Left lung (tissue), 10 donors: Measurements from ENCODE around the gene FMN1. TPM values are rescaled to one million over a fixed set of nuclear protein-coding genes. Genes with fewer than 3 reads are reported as not detected.

Experiments used
- ATAC-seq: fragments of 200-7000 bp; cut with Tn5 transposase; one replicate; pipeline ENCODE4 v1.9.1; 2020; ENCODE audit warnings: moderate library complexity
- DNase-seq, 4 donors: peaks; one replicate each; pipeline ENCODE4 v3.0.0-alpha.2; 2013 to 2020
- H3K27ac ChIP-seq, 2 donors: fragments of 200-600 bp; sonication (generic) in 1 of 2; one replicate each; pipeline versions ENCODE4 v1.5.0 to v1.8.0; 2020 to 2021
- H3K27me3 ChIP-seq, 2 donors: fragments of 200-600 bp; sonication (generic) in 1 of 2; one replicate each; pipeline versions ENCODE4 v1.5.0 to v1.8.0; 2020 to 2021
- H3K36me3 ChIP-seq, 2 donors: fragments of 200-600 bp; sonication (generic) in 1 of 2; one replicate each; pipeline versions ENCODE4 v1.5.0 to v1.8.0; 2020 to 2021
- H3K4me1 ChIP-seq, 2 donors: fragments of 200-600 bp; one replicate each; pipeline ENCODE4 v1.8.0; 2021
- H3K4me3 ChIP-seq, 2 donors: fragments of 200-600 bp; sonication (generic) in 1 of 2; one replicate each; pipeline versions ENCODE4 v1.5.0 to v1.8.0; 2020 to 2021; ENCODE audit warnings: mild to moderate bottlenecking in 1 of 2
- H3K9me3 ChIP-seq, 2 donors: fragments of 200-600 bp; sonication (generic) in 1 of 2; one replicate each; pipeline versions ENCODE4 v1.5.0 to v1.8.0; 2020 to 2021
- CTCF ChIP-seq, 2 donors: fragments of 200-600 bp; sonication (generic) in 1 of 2; IDR thresholded peaks; one replicate each; pipeline versions ENCODE4 v1.5.0 to v1.8.0; 2021; ENCODE audit warnings: antibody characterized with exemption in 2 of 2
- intact Hi-C, 2 donors: fragments of 100-400 bp; cut with DNase I; formaldehyde crosslinking; loops; one replicate each; pipeline versions ENCODE4 v1.11.2 to v1.14.2; 2022
- polyA plus RNA-seq, 6 donors: library from polyadenylated mRNA; unstranded; fragments of 120-200 nt; gene quantifications; one replicate each; pipeline ENCODE4 v1.2.1, GENCODE V29; 2013; ENCODE audit not compliant: insufficient read length in 6 of 6
- total RNA-seq, 2 donors: library from RNA; stranded (reverse); fragmentation: NEBNext Ultra II Directional; extraction: Animal tissue kit (Norgen Biotek cat#: 25700); gene quantifications; one replicate each; pipeline ENCODE4 v1.2.1, GENCODE V29; 2021
- donor health status: DM: no; HTN: yes; CAD: no.
- donor health status: DM: no; HTN: no; CAD: no.

The FMN1 gene
- total and polyA plus RNA-seq, 8 donors, result 4.6 to 45.2 (median 8.4) TPM

- Histone ChIP-seq H3K27ac (no peak overlapping the region), H3K9me3 (no peaks in the 10 kb centered on the region), H3K27me3 (peaks cover 0 to 6% of the 10 kb centered on the region in 2 donors), H3K4me1 (no peaks in the 10 kb centered on the region), H3K4me3 (no peak overlapping the region), H3K36me3 (peaks cover 0 to 1% of the 10 kb centered on the region in 2 donors)
- ATAC-seq, result no peak
- no peak for DNase-seq
- intact Hi-C loops, result no loop called here
- TF ChIP-seq CTCF (IDR thresholded peaks at IDR 0.05), result no peak
Measured at GRCh38 chr15:32822739-32823138, 371.8 kb downstream of the FMN1 start.

- ATAC-seq (no peak), DNase-seq (no peak)
- no peak for TF ChIP-seq CTCF (IDR thresholded peaks at IDR 0.05)
- Histone ChIP-seq H3K4me3 (no peak overlapping the region), H3K36me3 (no peaks in the 10 kb centered on the region), H3K27me3 (peaks cover 0 to 6% of the 10 kb centered on the region in 2 donors), H3K9me3 (no peaks in the 10 kb centered on the region), H3K4me1 (no peaks in the 10 kb centered on the region), H3K27ac (no peak overlapping the region)
- intact Hi-C loops, result no loop called here
Measured at GRCh38 chr15:32819448-32819847, 375.1 kb downstream of the FMN1 start.

GRCh38 chr15:32818758-32819447 is 375.6 kb downstream of the FMN1 start:
- intact Hi-C loops, result no loop called here
- no peak for TF ChIP-seq CTCF (IDR thresholded peaks at IDR 0.05)
- ATAC-seq (no peak), DNase-seq (no peak)
- H3K4me3 ChIP-seq, result no peak overlapping the region
- H3K4me1 ChIP-seq, result no peaks in the 10 kb centered on the region
- H3K27ac ChIP-seq, result no peak overlapping the region
- no peaks in the 10 kb centered on the region for H3K36me3 ChIP-seq
- no peaks in the 10 kb centered on the region for H3K9me3 ChIP-seq
- H3K27me3 ChIP-seq, result peaks cover 0 to 6% of the 10 kb centered on the region in 2 donors

- Histone ChIP-seq H3K27me3 (peaks cover 0 to 6% of the 10 kb centered on the region in 2 donors), H3K4me3 (no peak overlapping the region), H3K27ac (no peak overlapping the region), H3K4me1 (no peaks in the 10 kb centered on the region), H3K36me3 (no peaks in the 10 kb centered on the region), H3K9me3 (no peaks in the 10 kb centered on the region)
- ATAC-seq (no peak), DNase-seq (no peak)
- intact Hi-C loops, result no loop called here
- TF ChIP-seq CTCF (IDR thresholded peaks at IDR 0.05), result no peak
Measured at GRCh38 chr15:32817577-32817976, 376.9 kb downstream of the FMN1 start.

- no peaks in the 10 kb centered on the region for H3K27me3 ChIP-seq
- no peak overlapping the region for H3K27ac ChIP-seq
- intact Hi-C loops, result no loop called here
- peaks cover 0 to 6% of the 10 kb centered on the region in 2 donors for H3K36me3 ChIP-seq
- no peak for TF ChIP-seq CTCF (IDR thresholded peaks at IDR 0.05)
- H3K9me3 ChIP-seq, result no peaks in the 10 kb centered on the region
- ATAC-seq (no peak), DNase-seq (no peak)
- H3K4me3 ChIP-seq, result no peak overlapping the region
- H3K4me1 ChIP-seq, result no peaks in the 10 kb centered on the region
Measured at GRCh38 chr15:32807331-32807730, 387.2 kb downstream of the FMN1 start.
